D721Med (cell line): ENCODE results near the gene TLE2.

Experiments used
- DNase-seq: peaks from one replicate; pipeline ENCODE4 v3.0.0; 2011; ENCODE audit warnings: low spot score; ENCODE audit not compliant: insufficient read length
- FAIRE-seq: peaks from 2 replicates; lab custom pipeline; 2011; peaks lifted over from hg19 to GRCh38; lab: Jason Lieb, UNC
- TF ChIP-seq, protein P1 (sequence below): IDR thresholded peaks from 2 replicates; pipeline ENCODE4 v1.5.1; 2012; ENCODE audit warnings: mild to moderate bottlenecking, control low read depth; ENCODE audit not compliant: insufficient read depth; ENCODE audit errors: missing control alignments

Gene TLE2

DNA sequence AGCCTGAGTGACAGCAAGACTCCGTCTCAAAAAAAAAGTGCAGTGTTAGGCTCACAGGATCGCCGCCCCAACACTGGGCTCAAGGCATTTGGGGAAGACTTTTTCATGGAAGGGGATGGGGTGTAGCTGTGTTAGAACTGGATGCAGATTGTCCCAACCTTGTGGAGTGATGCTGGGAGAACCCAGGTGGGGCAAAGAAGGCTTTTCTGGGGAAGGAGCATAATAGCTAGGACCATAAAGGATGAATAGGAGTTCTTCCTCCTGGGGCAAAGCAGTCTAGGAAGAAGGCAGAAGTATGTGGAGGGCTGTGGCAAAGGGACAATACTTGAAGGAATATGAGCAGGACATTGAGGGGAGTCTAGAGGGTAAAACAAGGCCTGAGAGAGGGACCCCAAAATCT lies 40.5 kb downstream of the TLE2 start:
- no peak for DNase-seq
- TF ChIP-seq, protein P1, sequence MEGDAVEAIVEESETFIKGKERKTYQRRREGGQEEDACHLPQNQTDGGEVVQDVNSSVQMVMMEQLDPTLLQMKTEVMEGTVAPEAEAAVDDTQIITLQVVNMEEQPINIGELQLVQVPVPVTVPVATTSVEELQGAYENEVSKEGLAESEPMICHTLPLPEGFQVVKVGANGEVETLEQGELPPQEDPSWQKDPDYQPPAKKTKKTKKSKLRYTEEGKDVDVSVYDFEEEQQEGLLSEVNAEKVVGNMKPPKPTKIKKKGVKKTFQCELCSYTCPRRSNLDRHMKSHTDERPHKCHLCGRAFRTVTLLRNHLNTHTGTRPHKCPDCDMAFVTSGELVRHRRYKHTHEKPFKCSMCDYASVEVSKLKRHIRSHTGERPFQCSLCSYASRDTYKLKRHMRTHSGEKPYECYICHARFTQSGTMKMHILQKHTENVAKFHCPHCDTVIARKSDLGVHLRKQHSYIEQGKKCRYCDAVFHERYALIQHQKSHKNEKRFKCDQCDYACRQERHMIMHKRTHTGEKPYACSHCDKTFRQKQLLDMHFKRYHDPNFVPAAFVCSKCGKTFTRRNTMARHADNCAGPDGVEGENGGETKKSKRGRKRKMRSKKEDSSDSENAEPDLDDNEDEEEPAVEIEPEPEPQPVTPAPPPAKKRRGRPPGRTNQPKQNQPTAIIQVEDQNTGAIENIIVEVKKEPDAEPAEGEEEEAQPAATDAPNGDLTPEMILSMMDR, result no peak
- FAIRE-seq, result no peak

DNA sequence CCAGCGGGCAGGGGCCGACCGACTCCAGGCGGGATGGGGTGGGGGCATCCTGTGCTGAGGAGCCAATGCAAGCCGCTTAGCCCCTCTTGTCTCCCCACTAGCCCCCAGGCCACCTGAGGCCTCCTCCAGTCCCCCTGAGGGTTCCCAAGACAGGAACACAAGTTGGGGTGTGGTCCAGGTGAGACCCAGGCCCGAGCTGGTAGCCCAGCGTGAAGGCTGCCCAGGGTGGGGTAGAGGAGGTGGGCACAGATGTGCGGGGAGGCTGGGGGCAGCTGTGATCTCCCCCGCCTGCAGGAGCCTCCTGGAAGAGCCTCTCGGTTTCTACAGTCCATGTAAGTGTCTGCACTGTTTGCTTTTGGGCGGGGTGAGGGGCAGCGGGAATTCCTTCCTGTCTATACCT lies 41.3 kb downstream of the TLE2 start:
- DNase-seq (no peak), FAIRE-seq (no peak)
- TF ChIP-seq, protein P1, result no peak

DNA sequence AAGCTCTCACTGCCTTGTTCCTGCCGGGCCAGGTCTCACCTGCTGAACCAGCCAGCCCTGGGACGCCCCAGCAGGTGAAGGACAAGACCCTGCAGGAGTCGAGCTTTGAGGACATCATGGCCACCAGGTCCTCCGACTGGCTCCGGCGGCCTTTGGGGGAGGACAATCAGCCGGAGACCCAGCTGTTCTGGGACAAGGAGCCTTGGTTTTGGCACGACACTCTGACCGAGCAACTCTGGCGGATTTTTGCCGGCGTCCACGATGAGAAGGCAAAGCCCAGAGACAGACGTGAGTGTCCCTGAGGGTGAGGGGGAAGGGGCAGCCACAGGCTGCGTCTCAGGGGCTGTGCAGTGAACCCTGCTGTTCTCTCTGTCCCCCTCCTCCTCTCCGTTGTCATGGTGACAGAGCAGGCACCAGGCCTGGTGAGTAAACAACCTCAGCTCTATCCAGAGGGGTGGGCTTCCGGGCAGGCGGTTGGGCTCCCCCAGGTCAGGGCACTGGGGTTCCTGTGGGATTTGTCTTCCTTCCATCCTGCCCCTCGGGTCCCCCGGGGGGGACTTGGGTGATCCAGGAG lies 42.0 kb downstream of the TLE2 start:
- TF ChIP-seq, protein P1, result no peak
- DNase-seq (no peak), FAIRE-seq (no peak)

DNA sequence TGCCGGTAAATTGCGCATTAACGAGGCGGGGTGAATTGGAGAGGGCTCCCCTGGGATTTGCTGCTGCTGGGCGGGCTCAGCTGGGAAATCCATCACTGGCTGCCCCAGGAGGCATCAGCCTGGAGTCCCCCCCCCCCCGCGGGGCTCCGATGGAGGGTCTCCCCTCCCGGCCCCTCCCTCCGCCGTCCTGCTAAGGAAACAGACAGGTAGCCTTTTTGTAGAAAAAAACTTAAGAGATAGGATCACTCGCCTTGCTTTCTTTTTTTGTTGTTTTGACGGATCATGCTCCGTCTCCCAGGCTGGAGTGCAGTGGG lies 44.9 kb downstream of the TLE2 start:
- DNase-seq (no peak), FAIRE-seq (no peak)
- TF ChIP-seq, protein P1, result no peak

DNA sequence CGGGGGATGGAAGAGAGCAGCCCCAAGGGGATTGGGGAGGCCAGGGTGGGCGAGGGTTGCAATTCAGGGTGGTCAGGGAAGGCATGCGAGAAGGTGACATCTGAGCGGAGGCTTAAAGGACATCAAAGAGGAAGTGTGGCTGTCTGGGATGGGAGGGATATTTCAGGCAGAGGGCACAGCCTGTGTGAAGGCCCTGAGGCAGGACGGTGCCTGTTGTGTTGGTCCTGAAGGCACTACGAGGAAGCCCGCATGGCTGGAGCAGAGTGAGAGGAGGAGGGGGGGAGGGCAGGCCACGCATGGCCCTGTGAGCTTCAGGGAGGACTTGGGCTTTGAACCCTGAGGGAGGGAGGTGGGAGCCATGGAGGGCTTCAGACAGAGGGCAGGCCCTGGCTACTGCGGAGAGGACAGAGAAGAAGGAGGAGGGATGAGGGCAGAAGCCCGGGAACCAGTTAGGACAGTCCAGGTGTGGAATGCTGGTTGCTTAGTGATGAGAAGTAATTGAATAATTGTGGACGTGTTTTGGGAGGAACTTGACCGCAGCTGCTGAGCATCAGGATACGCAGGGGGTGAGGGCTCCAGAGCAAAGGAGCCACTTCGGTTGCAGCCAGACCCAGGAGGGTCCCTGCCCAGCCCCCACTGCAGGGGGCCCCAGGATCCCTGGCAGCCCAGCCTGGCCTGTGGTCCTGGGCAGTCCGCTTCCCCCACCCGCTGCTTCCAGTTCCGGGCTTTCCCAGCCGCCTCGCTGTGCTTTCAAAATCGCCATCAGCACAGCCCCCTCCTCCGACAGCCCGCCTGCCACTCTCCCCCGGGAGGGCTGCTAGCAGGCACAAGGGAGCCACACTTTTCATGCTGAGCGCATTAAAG lies 45.5 kb downstream of the TLE2 start:
- TF ChIP-seq, protein P1, result no peak
- FAIRE-seq (no peak), DNase-seq (peak; percentile 91)

DNA sequence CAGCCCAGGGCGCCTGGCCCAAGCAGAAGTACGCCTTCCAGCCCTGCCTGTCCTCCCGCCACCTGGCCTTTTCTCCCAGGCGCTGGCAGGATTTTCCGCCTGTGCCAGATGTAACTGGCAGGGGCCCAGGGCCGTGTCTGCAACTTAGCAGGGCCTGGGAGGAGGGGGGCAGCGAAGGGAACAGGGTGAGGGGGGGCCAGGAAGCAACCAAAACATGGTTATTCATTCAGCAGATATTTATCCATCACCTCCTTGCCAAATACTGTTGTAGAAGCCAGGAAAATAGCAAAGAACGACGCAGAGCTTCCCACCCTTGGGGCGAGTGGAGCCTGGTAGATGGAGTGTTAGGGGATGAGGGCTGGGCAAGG lies 46.1 kb downstream of the TLE2 start:
- TF ChIP-seq, protein P1, result no peak
- DNase-seq (no peak), FAIRE-seq (no peak)

DNA sequence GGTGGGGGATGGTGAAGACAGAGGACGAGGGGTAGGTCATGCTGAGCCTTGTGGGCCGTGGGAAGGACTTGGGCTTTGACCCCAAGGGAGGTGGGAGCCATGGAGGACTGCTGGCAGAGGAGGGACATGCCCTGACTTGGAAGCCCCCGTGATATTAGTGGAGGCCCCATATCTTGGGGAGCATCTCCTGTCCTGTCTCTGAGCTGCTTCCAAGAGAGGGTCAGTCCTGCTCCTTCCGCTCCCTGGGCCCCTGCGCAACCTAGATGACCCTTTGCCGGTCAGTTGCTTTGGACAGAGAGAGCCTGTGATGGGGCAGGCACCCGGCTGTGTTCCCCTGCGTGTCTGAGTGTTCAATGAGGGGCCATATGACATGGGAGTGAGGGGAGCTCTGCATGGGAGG lies 46.5 kb downstream of the TLE2 start:
- FAIRE-seq (no peak), DNase-seq (no peak)
- TF ChIP-seq, protein P1, result no peak
